ENCODE results near the gene TAL1. TPM values are rescaled to one million over a fixed set of nuclear protein-coding genes. Genes with fewer than 3 reads are reported as not detected.
"Not testable (repeated sequence)": the region's sequence is repeated elsewhere in the genome, so short reads cannot be mapped to it uniquely, and the experiment has no call there.

Gene TAL1
- total RNA-seq, 1 experiment from 2014 or later = not detected

DNA sequence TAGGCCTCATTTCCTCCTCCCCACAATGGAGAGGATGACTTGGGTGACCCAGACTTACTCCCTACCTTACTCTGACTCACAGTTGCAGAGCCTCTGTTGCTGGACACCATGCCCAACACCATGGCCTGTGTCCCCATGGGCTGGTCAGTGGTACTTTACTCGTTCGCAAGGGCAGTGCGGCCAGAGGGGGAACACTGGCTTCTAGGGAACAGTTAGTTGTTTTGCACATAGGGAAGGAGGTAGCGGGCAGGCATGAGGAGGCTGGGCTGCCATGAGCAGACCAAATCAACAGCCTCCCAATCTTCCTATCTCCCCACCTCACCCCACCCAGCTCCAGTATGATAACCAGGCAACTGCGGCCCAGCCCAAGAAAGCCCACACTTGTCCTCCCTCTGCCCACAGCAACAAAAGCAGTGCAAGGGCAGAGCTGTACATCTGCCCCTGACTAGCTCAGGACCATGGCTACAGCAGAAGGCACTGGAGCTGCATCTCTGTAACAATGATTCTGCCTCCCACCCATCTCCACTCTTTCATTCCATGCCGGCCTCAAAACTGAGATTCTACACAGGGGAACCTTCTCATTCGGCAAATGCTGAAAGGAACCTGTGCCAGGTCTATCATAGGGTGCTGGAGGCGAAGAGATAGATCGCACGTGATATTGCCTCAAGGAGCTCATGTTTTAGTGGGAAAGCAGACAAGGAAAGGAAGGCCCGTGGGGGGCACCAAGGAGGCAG lies 18.6 kb downstream of the TAL1 start:
- DNase-seq (ENCODE audit: low spot score) = no peak

DNA sequence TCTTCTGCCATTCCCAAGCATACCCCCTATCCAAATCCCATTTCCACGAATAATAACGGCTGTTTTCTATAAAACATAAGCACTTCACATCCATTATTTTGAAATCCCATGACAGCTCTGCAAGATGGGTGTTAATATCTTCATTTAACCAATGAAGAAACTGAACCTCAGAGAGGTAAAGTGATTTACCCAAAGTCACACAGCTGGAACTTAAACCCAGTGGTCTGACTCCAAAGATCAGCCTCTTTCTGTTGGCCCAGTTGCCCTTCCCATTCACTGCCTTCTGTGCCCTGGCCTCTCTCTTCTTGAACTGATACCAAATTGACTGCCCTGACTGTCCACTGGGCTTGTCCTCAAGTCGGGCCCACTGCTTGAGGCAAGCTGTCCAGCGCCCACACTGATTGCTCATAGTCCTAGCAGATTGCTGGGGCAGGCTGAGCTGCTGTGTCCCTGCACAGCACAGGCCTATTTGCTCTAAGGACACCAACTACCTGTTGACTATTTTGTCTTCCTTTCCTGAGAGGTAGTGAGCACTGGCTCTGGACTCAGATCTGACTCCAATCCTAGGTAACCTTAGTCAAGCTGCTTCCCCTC lies 19.3 kb downstream of the TAL1 start:
- DNase-seq (ENCODE audit: low spot score) = no peak

DNA sequence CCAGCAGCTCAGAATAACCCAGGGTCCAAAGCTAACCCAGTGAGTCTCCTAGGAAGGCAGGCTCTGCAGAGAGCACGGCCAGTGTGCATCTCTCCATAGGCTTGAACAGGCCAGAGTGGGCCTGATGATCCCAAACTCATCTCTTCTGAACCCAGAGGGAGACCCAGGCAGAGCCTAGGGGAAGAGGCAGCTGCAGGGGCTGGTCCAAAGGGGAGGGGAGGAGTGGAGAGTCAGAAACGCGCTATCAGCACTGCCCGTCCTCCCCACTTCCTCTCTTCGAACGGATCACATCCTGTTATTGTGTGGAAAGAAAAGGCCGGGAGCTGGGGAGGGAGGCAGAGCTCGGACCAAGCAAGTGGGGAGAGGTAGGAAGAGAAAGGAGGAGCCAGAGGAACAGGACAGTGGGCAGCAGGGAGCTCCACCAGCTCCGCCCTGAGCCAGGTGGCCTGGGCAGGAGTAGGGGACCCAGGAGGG lies 20.2 kb downstream of the TAL1 start:
- no peak for DNase-seq (ENCODE audit: low spot score)

DNA sequence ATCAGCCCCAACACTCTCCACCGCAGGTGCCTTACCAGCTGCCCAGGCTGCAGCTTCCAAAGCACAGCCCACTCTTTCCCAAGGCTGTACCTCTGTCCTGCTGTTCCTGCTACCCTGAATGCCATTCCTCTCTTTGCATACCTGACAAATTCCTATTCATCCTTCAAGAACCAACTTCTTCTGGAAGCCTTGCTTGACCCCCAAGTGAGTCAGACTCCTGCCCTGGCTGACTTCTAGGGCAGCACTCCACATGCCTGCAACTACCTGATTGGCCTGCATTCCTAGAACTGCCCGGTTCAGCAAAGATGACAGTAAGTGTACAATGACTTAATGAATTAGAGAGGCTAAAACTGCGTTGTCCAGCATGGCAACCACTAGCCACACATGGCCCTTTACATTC lies 21.4 kb downstream of the TAL1 start:
- DNase-seq (ENCODE audit: low spot score) = no peak

DNA sequence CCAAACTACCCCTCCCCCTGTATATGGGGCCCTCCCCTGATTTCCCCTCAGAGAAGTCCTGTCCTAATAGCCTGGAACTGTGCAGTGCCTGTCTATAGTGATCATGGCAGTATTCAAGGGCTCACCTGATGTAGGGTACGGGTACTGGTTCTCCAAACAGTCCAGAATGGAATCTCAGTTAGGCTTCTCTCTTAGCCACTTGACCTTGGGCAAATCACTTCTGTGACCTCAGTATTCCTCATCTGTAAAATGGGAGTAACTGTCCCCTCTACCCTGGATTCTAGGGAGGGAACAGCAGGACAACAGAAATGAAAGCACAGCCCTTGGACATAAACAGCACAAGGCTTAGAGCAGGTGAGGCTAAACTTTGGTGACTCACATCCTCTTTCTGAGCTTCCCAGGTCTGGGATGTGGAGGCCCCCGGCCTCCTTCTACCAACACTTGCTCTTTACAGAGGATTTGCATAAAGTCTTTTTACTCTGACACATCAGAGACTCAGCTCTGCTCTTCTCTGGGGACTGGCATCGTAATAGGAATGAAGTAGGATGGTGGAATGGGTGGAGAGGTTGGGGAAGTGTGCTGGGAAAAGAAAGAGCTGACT lies 22.2 kb downstream of the TAL1 start:
- no peak for DNase-seq (ENCODE audit: low spot score)

DNA sequence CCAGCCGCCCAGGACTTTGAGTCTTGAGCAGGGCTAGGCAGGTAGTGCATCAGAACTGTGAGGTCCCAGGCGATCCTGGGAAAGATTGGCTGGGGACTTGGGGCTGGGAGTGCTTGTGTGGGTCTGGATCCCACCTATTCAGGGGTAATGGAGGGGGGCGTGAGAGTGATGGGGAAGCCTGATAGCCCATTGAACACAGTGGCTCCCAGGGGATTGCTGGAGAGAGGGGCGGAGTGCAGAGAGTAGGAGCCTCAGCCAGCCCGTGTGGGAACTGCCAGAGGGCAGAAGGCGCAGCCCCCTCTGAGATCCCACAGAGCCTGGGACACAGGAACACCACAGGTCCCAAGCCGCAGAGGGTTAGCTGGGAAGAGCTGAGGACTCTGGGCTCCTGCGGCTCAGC lies 22.9 kb downstream of the TAL1 start:
- no peak for DNase-seq (ENCODE audit: low spot score)

DNA sequence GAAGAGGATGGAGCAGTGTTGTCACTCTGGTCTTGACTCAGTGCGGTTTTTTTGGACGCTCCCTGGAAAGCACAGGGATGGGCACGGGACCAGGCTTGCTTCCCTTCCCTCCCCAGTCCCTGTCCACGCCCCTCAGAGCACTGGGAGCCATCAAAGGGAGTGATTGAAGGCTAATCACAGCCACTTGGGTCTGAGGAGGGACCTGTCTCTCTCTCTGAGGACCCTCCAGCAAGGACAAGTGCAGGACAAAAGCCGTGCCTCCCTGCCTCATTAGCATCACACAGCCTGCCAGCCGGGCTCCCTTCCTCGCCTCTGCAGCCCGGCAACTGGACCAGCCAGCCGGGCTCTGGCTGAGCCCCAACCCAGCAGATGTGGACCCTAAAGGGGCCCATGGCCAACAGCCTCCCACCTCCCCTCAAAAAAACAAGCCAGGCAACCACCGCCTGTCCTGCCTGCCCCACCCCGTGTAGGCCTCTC lies 23.6 kb downstream of the TAL1 start:
- DNase-seq (ENCODE audit: low spot score) = no peak

DNA sequence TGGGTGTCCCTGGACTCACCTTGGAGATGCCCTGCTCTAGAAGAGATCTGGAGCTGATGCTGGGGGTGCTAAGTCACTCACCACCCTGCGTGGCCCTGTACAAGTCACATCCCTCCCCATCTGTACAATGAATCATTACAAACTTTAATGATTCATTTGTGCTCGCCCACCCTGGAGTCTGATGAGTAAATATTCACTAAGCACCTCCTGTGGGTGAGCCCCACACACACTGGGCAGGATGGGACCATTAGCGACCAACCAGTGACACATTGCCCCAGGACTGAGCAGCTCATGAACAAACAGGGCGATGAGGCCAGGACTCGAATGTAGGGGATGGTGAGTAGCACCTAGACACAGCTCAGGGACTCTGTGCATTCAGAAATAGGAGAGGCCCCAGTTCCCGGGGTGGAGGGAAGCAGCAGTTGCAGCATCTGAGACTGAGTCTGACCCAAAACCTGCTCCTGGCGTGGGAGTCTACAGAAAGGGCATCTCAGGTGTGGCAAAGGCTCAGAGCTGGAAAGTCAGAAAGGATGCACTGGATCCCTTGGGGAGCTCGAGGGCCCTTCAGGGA lies 24.1 kb downstream of the TAL1 start:
- no peak for DNase-seq (ENCODE audit: low spot score)

DNA sequence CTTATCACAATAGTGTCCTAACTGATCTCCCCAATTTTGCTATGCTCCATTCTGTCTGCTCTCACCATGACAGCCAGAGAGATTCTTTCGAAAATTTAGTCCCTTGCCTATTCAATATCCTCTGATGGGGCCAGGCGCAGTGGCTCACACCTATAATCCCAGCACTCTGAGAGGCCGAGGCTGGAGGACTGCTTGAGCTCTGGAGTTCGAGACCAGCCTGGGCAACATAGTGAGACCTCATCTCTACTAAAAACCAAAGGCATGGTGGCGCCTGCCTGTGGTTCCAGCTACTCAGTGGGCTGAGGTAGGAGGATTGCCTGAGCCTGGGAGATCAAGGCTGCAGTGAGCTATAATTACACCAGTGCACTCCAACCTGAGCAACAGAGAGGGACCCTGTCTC lies 26.1 kb downstream of the TAL1 start:
- no peak for DNase-seq (ENCODE audit: low spot score)

DNA sequence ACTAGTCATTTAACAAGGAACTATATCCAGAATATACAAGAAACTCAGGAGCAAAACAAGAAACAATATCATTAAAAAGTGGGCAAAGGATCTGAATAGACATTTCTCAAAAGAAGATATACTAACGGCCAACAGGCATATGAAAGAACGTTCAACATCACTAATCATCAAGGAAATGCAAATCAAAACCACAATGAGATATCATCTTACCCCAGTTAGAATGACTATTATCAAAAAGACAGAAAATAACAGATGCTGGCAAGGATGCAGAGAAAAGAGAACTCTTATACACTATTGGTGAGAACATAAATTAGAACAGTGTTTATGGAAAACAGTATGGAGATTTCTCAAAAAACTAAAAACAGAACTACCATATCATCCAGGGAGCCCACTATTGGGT lies 28.5 kb downstream of the TAL1 start:
- DNase-seq (ENCODE audit: low spot score) = not testable (repeated sequence)

DNA sequence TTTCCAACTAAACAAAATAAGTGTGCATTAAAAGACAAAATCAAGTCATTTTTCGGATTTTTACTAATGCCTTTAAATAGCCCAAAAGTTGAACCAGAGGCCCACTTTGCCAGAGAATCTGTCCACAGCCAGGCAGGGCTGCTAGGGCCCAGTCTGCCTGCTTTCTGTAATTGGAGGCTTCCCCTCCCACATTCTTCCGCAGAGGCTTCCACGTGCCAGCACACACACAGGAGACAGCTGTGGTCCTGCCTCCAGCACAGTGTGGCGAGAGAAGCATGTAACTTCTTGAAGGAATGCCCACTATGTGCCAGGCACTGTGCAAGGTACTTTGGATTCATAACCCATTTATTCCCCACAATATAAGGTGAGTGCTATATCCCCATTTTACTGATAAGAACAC lies 30.8 kb downstream of the TAL1 start:
- no peak for DNase-seq (ENCODE audit: low spot score)

DNA sequence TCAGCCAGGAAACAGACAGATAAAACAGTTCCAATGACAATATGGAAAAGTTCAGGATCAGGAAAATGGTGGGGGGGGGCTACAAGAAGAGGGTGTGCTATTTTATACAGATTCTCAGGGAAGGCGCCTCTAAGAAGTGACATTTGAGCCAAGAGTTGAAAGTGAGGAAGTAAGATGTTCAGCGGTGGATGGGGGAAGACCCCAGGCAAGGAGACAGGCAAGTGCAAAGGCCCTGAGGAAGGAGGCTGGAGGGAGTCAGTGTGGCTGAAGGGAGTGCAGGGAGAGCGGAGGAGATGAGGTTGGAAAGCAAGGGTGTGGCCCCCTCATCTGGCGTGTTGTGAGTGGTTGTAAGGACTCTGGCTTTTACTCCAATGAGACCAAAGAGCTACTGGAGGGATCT lies 33.8 kb downstream of the TAL1 start:
- DNase-seq (ENCODE audit: low spot score) = no peak

DNA sequence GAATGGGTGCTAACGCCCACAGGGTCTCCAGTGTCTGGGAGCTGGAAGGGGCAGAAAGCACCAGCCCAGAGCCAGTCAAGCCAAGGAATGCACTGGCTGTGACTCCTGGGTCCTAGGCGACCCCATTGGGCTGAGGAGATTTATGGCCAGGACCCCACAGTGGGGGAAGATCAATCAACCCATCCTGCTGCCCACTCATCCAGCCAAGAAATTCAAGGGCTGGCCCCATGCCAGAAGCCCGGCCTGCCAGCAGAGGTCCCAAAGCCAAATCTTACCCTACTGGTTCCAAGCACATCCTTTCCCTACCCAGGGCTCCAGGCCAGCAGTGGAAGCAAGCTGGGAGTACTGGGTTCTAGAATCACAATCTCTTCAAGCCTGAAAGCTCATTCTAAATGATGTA lies 35.4 kb downstream of the TAL1 start:
- no peak for DNase-seq (ENCODE audit: low spot score)

DNA sequence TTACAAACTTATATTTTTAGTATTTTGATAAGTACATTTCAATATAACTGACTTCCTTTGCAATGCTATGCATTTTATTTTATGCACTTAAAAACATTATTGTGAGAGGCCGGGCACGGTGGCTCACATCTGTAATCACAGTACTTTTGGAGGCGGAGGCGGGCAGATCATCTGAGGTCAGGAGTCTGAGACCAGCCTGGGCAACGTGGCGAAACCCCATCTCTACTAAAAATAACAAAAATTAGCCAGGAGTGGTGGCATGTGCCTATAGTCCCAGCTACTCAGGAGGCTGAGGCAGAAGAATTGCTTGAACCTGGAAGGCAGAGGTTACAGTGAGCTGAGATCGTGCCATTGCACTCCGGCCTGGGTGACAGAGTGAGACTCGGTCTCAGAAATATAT lies 36.0 kb downstream of the TAL1 start:
- DNase-seq (ENCODE audit: low spot score) = not testable (repeated sequence)

DNA sequence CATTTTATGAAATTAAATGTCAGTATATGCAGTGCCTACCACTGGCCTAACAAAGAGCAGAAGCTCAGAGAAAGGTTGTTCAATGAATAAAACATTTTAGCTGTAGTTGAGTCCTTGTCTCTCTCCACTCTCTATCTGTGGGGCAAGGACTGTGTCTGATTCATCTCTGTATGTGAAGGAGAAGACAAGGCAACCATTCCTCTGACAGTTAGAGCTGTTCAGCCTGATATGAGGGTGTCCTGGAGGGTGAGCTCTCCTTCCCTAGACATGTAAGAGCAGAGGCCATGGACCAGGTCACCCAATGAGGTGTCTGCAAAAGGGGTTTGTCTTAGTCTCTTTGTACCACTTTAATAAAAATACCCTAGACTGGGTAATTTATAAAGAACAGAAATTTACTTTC lies 37.7 kb downstream of the TAL1 start:
- no peak for DNase-seq (ENCODE audit: low spot score)

DNA sequence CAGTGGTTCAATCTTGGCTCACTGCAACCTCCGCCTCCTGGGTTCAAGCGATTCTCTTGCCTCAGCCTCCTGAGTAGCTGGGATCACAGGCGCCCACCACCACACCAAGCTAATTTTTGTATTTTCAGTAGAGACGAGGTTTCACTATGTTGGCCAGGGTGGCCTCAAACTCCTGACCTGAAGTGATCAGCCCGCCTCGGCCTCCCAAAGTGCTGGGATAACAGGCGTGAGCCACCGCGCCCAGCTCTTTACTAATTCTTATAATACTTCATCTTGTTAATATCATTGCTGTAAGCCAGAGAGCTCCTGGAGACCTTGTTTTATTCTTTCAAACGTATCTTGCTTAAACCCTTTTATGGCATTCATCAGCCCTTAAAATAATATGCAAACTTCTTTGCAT lies 38.5 kb downstream of the TAL1 start:
- DNase-seq (ENCODE audit: low spot score) = not testable (repeated sequence)

DNA sequence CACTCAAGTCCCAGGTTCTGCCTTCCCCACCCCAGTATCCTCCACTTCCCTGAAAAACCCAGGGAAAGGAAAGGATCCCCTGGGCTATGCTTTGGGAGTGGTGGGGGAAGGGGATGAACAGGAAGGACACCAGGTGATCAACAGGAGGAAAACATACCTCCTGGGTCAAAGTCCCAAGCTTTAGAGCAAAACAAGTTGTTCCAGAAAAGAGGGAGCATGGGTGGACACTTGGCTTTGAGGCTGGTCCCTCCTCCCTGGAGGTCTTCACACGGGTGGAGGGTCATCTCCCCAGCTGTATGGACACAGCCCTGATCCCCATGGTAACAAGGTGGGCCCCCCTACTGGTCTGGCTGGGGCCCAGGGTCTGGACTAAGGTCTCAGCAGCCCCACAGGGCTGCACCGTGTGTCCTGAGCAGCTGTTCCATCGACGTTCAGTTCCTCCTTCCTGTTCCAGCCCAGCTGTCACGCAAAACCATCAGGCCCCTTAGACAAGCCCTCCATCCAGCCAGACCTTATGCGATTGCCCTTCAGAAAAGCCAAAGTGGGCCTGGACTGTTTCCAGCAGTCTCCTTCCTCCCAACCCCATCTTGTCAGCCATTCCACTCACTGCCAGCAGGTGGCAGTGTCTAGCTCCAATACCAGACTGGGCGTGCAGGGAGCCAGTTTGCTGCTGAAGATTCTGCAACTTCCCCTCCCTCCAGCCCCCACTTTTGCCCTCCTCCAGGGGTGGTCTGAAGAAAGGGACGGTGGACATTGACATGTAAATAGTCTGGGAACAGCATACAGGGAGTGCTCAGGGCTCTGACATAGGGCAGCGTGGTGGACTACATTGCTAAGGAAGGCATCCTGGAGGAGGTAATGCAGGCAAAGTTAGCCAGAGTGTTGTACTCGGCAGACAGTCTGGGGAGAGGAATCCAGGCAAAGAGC lies 39.3 kb downstream of the TAL1 start:
- DNase-seq (ENCODE audit: low spot score) = peak; percentile 85

DNA sequence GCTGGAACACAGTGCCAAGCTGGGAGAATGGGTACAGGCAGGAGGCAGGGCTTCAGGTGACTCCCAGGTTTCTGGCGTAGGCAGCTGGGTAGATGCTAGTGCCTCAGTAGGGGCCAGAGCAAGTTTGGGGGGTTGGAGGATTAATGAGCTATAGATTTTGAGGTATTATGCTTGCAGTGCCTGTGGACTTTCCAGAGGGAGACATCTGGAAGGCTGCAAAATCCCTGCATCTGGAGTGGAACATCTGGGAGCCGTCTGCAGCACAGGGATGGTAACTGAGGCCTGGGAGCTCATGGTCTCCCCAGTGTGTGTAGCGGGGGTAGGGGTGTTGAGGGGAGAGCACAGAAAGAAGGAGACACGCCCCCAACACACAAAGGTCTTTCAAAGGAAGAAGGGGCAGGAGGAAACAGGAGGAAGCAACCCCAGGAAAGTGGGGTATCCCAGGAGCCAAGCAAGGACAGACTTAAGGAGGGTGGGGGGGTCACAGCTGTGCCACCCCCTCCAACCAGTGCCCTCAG lies 40.0 kb downstream of the TAL1 start:
- no peak for DNase-seq (ENCODE audit: low spot score)

DNA sequence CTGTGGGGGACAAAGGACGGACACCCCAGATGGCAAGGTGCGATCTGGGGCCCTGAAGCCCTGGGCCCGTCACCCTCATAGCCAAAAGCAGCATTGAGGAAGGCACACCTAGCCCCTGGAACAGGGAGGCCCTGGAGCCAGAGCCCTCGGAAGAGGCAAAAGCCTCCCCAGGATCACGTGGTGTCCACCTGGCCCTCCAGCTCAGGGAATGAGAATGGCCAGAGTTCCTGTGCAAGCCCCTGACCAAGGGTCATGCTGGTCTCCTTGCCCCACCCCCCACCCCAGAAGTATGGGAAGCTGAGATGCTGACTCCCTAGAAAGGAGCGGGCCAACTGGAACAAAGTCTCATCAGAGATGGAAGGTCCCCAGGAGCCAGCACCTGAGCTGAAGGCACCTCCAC lies 41.2 kb downstream of the TAL1 start:
- DNase-seq (ENCODE audit: low spot score) = no peak

DNA sequence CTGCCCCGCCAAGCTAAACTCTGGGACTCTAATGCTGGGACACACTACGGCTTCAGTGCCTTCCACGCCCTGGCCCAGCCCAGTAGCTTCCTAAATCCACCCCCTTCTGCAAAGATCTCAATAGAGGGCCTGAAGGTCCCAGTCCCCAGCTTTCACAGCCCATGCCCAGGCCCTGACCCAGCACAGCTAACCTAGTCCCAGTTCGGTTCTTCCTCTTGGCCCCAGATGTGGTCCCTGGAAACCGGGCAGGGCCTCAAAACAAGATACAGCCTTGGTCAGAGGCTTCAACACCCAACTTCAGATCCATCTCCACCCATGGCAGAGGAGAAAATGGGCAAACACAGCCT lies 41.5 kb downstream of the TAL1 start:
- DNase-seq (ENCODE audit: low spot score) = no peak

DNA sequence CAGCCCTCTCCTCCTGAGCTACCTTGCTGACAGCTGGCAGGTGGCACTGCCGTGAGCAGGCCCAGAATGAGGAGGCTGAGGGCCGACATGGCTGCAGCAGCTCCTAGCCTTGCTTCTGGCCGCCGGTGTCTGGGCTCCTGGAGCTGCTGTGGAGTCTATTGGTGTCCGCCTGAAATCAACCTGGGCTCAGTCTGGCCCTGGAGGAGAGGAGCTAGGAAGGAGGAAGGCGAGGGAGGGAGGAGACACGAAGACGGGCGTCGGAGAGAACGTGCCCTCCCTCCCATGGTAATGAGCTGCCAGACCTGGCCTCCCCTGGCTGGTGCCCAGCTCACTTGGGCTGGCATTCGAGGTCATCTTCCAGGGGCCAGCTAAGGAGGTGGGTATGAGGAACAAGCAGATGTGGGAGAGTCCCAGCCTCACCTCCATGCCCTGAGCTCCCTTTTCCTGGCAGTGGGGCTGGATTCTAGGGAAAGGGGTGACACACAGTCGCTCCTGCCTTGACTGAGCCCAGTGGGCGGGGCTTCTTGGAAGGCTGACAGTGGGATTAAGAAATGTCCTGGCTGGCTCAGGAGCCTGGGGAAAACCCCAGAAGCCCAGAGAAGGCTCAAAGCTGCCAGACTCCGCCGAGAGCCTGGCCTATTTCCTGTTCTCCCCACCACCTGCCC lies 42.0 kb downstream of the TAL1 start, which contains the start of gene PDZK1IP1:
Gene PDZK1IP1 (minus strand): TSS at position 193 of the 665 bp plus-strand sequence. CDS start 104 bp downstream, at position 89.
- DNase-seq (ENCODE audit: low spot score) = peak; percentile 84
